Adipocyte (in vitro differentiated cells): Measurements from ENCODE around the gene PTPRG.
A peak's percentile ranks its signal among the peaks of the same experiment; 100 is the strongest.

ENCODE experiments used
- DNase-seq: peaks from one replicate; pipeline ENCODE4 v3.0.0-alpha.2; 2015; ENCODE audit warnings: low read depth
- H3K27me3 ChIP-seq: replicated peaks from 2 replicates; pipeline ENCODE4 v1.7.0; 2013; ENCODE audit warnings: mild to moderate bottlenecking, low read length, moderate library complexity; ENCODE audit not compliant: control insufficient read depth, insufficient read depth
- H3K36me3 ChIP-seq: 2 replicates; pipeline ENCODE4 v1.7.0; 2013; ENCODE audit warnings: low read length, mild to moderate bottlenecking, moderate library complexity; ENCODE audit not compliant: control insufficient read depth, insufficient read depth, severe bottlenecking
- H3K4me1 ChIP-seq: 2 replicates; pipeline ENCODE4 v1.7.0; 2013; ENCODE audit warnings: mild to moderate bottlenecking, low read length, moderate library complexity; ENCODE audit not compliant: control insufficient read depth, insufficient read depth
- H3K4me3 ChIP-seq: 2 replicates; pipeline ENCODE4 v1.7.0; 2013; ENCODE audit warnings: mild to moderate bottlenecking, low read length, moderate library complexity
- H3K9ac ChIP-seq: 2 replicates; pipeline ENCODE4 v1.7.0; 2013; ENCODE audit warnings: mild to moderate bottlenecking, low read length, moderate library complexity
- H3K9me3 ChIP-seq: 2 replicates; pipeline ENCODE4 v1.7.0; 2013; ENCODE audit warnings: mild to moderate bottlenecking, low read length, moderate library complexity; ENCODE audit not compliant: control insufficient read depth

PTPRG gene

DNA sequence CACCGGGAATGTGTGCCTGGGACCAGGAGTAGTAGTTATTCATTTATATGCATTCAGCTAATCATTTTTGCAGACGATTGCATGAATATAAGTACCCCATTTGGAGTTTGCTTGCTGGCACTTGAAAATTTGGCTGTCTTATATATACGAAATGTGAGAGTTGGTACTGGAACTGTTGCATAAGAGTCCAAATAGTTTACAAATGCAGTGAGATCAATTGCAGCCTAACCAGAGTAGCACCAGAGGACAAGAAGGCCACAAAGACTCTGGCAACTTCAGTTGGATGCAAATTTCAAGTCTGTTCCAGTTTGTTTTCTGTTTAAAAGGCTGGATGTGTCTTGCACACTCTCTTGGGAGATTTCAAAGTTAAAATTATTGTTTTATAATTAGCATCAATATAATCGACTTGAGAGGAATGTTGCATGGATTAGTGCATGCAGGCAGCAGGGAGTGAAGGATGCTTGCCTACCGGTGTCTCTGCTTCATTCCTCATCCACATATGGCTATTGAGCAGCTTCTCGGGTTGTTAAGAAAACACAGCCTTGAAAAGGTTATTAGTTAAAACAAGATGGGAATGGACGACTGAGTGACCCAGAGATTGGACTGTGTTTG, 213.0 kb downstream of the PTPRG start:
- DNase-seq: peak; percentile 47
- Histone ChIP-seq H3K36me3 (no peaks in the 10 kb centered on the region), H3K9ac (no peak overlapping the region), H3K4me1 (peaks cover 49% of the 10 kb centered on the region), H3K4me3 (no peak overlapping the region), H3K9me3 (no peaks in the 10 kb centered on the region), H3K27me3 (no peaks in the 10 kb centered on the region)

DNA sequence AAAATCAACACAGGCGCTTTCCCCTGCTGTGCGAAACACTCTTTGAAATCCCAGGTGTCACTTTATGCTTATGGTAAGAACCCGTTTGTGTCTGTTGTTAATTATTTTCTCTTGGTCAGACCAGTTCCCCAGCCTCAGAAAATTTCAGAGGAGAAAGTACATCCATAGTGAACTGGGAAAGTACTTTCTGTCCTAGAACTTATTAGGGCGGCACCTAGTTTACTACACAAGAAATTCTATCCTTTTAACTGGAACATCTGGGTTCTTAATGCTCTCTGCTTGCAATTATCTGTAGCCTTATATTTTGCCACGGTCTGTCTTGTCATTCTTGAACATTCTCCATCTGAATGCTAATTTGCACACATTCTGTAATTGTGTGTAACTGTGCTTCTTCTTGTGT, 215.0 kb downstream of the PTPRG start:
- Histone ChIP-seq H3K4me3 (no peak overlapping the region), H3K36me3 (no peaks in the 10 kb centered on the region), H3K27me3 (no peaks in the 10 kb centered on the region), H3K9me3 (no peaks in the 10 kb centered on the region), H3K9ac (no peak overlapping the region), H3K4me1 (peaks cover 65% of the 10 kb centered on the region)
- DNase-seq: no peak

DNA sequence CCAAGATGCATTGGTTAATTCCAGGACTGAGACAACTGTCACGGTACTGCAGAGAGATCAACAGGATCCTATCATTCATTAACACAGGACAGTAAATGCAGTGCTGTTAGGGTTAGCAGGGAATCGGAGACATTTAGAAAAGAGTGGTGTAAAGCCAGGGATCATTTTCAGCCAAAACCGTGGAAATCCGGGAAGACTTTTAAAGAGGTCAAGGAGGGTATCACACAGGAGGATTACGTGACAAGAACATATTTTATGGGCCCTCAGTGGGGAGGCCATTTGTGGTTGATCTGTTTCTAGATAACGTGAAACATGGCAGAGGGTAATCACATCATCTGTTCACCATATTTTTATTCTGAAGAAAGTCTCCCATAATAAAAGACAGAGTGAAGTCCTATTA, 216.1 kb downstream of the PTPRG start:
- H3K9ac ChIP-seq: no peak overlapping the region
- no peak for DNase-seq
- no peaks in the 10 kb centered on the region for H3K27me3 ChIP-seq
- H3K9me3 ChIP-seq: no peaks in the 10 kb centered on the region
- no peak overlapping the region for H3K4me3 ChIP-seq
- no peaks in the 10 kb centered on the region for H3K36me3 ChIP-seq
- H3K4me1 ChIP-seq: peaks cover 55% of the 10 kb centered on the region

DNA sequence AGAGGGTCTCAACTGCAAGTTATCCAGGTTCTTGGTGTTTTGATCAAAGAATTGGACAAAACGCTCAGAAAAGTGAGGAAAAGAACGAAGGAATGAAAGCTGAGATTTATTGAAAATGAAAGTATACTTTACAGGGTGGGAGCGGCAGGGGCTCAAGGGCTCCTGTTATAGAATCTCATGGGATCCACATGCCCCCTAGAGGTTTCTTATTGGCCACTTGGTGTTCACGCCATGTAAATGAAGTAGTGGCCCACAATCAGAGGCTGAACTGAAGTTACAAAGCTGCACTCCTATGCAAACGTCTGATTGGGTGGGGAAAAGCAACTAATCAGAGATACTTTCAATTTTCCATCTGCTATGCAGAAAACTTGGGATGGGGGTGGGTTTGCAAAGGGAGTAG, 216.7 kb downstream of the PTPRG start:
- Histone ChIP-seq H3K9me3 (no peaks in the 10 kb centered on the region), H3K36me3 (no peaks in the 10 kb centered on the region), H3K27me3 (no peaks in the 10 kb centered on the region), H3K4me3 (no peak overlapping the region), H3K4me1 (peaks cover 50% of the 10 kb centered on the region), H3K9ac (no peak overlapping the region)
- no peak for DNase-seq

DNA sequence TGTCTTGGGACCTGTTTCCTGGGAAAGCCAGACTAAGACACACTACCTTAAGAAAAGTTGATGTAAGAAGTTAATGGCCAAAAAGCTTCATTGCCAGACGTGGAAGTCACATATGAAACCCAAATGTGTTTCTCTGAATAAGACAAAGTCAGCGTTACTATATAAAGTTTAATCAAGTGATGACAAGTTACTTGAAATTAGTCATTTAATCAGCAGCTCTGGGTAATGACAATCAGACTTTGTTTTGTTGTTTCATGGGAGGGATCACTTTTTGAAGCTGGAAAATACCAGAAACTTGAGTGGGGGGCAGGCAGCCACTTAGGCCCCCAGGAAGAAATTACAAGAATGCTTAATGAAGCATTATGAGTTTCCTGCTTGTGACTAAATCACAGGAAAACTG, 218.6 kb downstream of the PTPRG start:
- Histone ChIP-seq H3K9me3 (no peaks in the 10 kb centered on the region), H3K4me1 (peaks cover 50% of the 10 kb centered on the region), H3K36me3 (no peaks in the 10 kb centered on the region), H3K4me3 (no peak overlapping the region), H3K27me3 (no peaks in the 10 kb centered on the region), H3K9ac (peak overlapping the region; percentile 15)
- DNase-seq: no peak

DNA sequence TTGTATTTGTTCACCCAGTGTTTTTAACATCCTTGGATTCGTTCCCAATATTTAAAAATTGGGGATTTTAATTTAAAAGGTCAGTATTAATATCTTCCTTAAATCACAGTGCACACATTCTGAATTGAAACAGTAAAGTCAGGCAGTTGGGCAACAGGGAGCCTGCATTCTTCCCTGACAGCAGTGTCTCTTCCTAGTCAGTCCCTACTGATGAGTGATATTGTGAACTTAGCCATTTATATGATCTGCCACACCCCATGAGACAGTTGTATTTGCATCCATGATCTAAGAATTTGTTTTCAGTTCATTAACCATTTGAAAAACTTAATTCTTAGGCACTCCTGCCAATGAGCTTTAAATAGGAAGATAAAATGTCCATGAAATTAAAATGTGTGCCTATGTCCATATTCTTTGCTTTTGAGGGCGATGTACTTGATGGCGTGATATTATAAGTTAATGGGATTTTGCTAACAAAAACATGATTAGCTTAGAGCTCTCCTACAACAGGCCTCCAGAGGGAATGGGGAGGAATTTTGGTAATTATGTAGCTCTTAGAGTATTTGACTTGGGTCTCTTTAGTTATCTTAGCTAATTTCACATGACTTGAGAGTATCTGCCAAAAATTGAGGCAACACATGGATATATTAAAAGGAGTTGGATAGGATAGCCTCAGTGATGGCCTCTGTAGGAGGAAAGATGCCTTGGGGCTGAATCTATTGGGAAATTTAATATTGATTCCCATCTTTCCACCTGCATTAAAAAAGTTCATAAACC, 219.3 kb downstream of the PTPRG start:
- H3K4me1 ChIP-seq: peaks cover 47% of the 10 kb centered on the region
- no peak overlapping the region for H3K4me3 ChIP-seq
- H3K27me3 ChIP-seq: no peaks in the 10 kb centered on the region
- H3K9ac ChIP-seq: peak overlapping the region; percentile 15
- no peaks in the 10 kb centered on the region for H3K36me3 ChIP-seq
- no peaks in the 10 kb centered on the region for H3K9me3 ChIP-seq
- no peak for DNase-seq

DNA sequence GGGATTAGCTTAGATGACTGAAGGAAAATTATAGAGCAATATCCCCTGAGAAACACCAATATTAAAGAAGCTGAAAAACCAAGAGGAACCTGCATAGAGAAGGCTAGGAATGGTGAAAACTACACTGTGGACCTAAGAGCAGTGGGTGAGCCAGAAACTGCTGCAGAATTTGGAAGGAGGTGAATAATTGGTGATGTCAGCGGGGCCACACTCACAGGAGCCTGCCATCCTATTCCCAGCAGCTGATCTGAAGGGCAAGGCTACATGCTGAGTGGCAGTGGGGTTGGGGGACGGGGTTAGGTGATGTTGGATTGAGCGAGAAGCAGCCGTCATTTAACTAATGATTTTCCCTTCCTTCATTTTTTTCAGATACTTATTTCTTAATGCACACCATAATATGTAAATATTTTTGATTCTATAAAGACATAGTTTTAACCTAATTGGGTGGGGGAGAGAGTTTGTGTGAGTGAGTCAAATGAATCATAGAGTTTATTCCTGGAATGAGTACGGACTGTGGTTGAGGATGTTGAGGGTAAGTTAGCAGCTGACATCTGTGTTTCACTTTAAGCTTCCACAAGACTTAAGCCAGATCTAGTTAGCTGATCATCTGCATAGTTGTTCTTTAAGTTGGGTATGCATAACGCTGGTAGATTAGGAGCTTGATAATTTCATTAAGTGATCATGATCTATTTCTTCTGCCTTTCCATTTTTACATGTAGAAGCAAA, 222.8 kb downstream of the PTPRG start:
- no peak overlapping the region for H3K4me3 ChIP-seq
- H3K9ac ChIP-seq: no peak overlapping the region
- peak; percentile 34 for DNase-seq
- no peaks in the 10 kb centered on the region for H3K9me3 ChIP-seq
- H3K27me3 ChIP-seq: no peaks in the 10 kb centered on the region
- H3K4me1 ChIP-seq: peaks cover 28% of the 10 kb centered on the region
- H3K36me3 ChIP-seq: no peaks in the 10 kb centered on the region

DNA sequence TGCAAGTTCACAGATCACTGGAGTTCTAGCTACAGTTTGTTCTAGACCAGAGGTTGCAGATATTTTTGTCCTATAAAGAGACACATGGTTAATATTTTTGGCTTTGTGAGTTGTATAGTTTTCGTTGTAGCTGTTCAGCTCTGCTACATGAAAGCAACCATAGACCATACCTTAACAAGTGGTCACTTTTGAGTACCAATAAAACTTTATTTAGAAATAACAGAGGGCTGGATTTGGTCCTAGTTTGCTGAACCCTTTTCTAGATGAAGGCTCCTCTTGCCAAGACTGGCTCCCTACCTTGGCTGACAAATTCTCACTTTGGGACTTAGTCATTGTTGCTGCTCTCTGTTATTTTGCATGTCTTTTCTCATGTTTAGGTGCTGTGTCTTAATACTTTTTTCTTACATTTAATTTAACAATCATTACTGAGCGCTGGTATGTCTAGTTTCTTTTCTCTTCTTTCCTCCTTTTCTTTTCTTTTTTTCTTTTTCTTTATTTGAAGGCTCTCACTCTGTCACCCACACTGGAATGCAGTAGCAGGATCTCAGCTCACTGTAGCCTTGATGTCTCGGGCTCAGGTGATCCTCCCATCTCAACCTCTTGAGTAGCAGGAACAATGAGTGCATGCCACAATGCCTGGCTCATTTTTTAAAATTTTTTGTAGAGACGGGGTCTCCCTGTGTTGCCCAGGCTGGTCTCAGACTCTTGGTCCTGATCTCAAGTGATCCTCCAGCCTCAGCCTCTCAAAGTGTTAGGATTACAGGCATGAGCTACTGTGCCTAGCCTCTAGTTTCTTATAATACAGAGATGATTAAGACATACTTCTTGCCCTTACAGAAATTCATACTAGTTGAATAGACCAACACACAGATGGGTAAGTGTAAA, 227.5 kb downstream of the PTPRG start:
- Histone ChIP-seq H3K9ac (no peak overlapping the region), H3K36me3 (no peaks in the 10 kb centered on the region), H3K9me3 (no peaks in the 10 kb centered on the region), H3K4me1 (peaks cover 28% of the 10 kb centered on the region), H3K27me3 (no peaks in the 10 kb centered on the region), H3K4me3 (no peak overlapping the region)
- DNase-seq: no peak

DNA sequence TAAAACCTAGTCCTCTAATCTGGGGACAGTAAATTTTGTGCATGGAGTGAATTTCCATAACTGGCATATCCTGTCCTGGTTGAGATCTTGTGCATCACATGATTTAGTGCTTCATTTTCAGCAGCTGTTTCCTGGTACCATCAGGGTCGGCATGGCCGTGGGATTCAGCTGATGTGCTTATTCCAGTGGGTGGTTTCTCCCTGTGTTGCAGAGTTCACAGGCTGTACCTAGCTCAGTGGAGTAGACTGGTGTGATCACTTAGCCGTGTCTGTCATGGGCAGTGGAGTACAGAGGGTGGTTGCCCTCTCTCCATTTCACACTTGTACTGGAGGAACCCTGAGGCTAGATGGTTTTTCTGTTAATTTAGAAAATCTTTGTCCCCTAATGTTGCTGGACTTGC, 228.5 kb downstream of the PTPRG start:
- no peak overlapping the region for H3K9ac ChIP-seq
- peaks cover 18% of the 10 kb centered on the region for H3K4me1 ChIP-seq
- no peak overlapping the region for H3K4me3 ChIP-seq
- no peaks in the 10 kb centered on the region for H3K9me3 ChIP-seq
- no peaks in the 10 kb centered on the region for H3K27me3 ChIP-seq
- DNase-seq: no peak
- H3K36me3 ChIP-seq: no peaks in the 10 kb centered on the region

DNA sequence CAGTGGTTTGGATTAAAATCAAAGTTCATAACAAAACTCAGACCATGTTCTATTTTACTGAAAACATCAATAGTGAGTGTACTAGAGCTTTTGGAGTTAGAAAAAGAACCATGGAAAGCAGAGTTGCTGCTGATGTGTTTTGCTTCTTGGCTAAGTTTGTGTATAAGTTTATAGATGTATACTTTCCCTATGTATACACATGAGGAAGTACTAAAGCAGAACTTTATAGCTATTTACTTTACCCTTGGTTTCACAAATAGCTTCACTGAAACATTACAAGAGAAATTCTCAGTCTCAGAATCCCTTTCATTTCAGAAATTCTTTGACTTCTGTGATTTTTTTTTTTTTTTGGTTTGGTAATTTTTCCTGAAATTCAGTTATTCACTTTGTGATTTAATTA, 229.0 kb downstream of the PTPRG start:
- no peak for DNase-seq
- Histone ChIP-seq H3K4me1 (peaks cover 17% of the 10 kb centered on the region), H3K9ac (no peak overlapping the region), H3K9me3 (no peaks in the 10 kb centered on the region), H3K36me3 (no peaks in the 10 kb centered on the region), H3K27me3 (no peaks in the 10 kb centered on the region), H3K4me3 (no peak overlapping the region)

DNA sequence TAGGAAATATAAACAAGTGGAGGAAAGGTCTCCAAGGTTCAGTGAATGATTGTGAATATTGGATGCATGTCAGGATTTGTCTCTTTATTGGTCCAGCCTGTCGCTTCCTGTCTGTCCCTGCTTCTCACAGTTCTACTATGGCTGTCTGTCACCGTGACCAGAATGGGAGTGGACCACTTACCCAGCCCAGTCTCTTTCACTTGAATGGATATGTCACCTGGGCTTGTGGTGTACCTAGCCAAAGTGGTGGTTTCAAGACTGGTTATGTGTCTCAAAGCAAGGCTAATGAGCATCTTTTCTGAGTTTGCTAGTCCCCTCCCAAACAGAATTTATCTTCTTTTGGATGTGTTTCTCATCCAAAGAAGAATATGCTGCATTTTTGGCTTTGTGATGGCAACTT, 231.7 kb downstream of the PTPRG start:
- Histone ChIP-seq H3K9ac (no peak overlapping the region), H3K4me3 (no peak overlapping the region), H3K36me3 (no peaks in the 10 kb centered on the region), H3K9me3 (no peaks in the 10 kb centered on the region), H3K27me3 (no peaks in the 10 kb centered on the region), H3K4me1 (peaks cover 28% of the 10 kb centered on the region)
- no peak for DNase-seq
